GM12875 (cell line): ENCODE measurements around the gene EEPD1.
"Not testable (repeated sequence)": the region's sequence is repeated elsewhere in the genome, so short reads cannot be mapped to it uniquely, and the experiment has no call there.

Experiments used
- H3K4me3 ChIP-seq: one replicate; pipeline ENCODE4 v1.5.1; 2011; ENCODE audit warnings: low read depth, low read length, control low read depth
- TF ChIP-seq, protein P1 (sequence below): IDR thresholded peaks from 2 replicates; pipeline ENCODE4 v1.5.1; 2011; ENCODE audit warnings: low read depth, mild to moderate bottlenecking, control low read depth, inconsistent platforms, low read length, moderate library complexity, borderline replicate concordance; ENCODE audit not compliant: insufficient read depth

The EEPD1 gene

DNA sequence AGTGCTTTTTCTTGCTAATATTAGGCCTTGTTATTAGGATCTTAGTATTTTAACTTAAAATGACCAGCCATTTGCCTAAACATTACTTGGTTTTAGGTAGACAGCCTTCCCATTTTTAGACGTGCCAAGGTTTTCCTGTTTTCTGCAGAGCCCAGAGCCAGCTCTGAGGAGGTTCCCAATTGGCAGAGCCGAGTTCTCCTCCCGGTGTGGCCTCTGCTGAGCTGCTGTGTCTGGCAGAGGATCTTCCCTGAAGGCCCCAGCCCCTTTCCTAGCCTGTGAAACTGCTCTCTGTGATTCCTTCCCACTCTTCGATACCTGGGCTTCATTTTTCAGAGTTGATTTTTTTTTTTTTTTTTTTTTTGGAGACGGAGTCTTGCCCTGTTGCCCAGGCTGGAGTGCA is 91.4 kb downstream of the EEPD1 start:
- no peak overlapping the region for H3K4me3 ChIP-seq
- TF ChIP-seq, protein P1, sequence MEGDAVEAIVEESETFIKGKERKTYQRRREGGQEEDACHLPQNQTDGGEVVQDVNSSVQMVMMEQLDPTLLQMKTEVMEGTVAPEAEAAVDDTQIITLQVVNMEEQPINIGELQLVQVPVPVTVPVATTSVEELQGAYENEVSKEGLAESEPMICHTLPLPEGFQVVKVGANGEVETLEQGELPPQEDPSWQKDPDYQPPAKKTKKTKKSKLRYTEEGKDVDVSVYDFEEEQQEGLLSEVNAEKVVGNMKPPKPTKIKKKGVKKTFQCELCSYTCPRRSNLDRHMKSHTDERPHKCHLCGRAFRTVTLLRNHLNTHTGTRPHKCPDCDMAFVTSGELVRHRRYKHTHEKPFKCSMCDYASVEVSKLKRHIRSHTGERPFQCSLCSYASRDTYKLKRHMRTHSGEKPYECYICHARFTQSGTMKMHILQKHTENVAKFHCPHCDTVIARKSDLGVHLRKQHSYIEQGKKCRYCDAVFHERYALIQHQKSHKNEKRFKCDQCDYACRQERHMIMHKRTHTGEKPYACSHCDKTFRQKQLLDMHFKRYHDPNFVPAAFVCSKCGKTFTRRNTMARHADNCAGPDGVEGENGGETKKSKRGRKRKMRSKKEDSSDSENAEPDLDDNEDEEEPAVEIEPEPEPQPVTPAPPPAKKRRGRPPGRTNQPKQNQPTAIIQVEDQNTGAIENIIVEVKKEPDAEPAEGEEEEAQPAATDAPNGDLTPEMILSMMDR, result no peak

DNA sequence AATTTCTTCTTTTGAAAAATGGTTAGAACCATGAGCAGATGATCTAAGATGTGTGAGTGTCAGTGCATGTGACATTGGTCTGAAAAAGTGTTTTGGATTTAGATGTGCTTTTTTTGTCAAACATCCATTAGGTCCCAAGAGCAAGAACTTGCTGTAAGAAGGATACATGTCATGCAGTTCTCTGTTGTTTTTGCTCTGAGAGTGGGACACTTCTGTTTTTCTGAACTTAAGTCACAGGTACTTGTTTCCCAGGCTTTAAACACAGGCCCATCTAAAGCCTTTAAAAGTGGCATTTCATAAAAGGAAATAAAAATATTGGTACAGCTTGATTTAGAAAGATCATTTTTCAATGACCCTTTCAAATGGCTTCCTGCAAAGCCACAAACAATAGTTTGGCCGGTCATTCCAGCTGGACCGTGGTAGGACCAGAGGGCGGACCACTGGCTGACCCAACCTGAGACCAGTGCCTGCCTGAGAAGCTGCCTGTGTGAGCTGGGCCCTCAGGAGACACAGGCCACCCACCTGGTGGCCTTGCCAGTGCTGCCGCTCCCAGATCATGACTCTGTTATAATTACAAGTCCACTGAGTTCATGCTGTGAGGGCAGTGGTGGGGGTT is 92.7 kb downstream of the EEPD1 start:
- TF ChIP-seq, protein P1, result no peak

DNA sequence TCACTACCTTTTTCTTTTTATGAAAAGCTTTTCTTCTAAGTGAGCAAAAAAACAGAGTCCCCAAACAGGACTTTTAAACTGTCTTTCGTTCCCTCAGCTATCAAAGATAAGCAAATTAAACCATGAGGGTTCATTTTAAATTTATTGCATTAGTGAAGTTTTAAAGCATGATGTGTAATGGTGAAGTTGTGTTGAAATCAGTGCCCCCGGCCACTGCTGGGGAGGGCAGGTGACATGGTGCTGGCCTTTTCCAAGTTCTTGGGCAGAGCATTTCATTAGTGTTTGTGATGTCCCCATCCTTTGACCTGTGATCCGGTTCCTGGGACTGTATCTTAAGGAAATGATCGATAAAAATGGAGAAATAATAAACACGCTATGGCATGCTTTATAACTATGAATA is 96.0 kb downstream of the EEPD1 start:
- H3K4me3 ChIP-seq, result no peak overlapping the region
- TF ChIP-seq, protein P1, result no peak

More for the DNA sequence above, 92.7 kb downstream of the EEPD1 start:
- H3K4me3 ChIP-seq, result no peak overlapping the region

DNA sequence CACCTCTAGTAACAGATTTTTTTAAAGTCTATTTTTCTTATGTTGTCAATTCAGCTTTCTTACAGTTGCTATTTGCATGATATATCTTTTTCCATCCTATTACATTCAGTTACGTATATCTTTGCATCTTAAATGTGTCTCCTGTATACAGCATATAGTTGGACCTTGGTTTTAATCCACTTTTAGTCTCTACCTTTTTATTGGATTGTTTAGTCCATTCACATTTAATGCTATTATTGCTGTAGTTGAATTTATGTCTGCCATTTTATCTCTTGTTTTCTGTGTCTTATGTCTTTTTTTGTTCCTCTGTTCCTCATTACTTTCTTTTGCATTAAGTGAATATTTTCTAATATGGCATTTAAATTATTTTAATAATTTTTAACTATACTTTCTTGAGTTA is 100.6 kb downstream of the EEPD1 start:
- H3K4me3 ChIP-seq, result no peak overlapping the region
- TF ChIP-seq, protein P1, result no peak

DNA sequence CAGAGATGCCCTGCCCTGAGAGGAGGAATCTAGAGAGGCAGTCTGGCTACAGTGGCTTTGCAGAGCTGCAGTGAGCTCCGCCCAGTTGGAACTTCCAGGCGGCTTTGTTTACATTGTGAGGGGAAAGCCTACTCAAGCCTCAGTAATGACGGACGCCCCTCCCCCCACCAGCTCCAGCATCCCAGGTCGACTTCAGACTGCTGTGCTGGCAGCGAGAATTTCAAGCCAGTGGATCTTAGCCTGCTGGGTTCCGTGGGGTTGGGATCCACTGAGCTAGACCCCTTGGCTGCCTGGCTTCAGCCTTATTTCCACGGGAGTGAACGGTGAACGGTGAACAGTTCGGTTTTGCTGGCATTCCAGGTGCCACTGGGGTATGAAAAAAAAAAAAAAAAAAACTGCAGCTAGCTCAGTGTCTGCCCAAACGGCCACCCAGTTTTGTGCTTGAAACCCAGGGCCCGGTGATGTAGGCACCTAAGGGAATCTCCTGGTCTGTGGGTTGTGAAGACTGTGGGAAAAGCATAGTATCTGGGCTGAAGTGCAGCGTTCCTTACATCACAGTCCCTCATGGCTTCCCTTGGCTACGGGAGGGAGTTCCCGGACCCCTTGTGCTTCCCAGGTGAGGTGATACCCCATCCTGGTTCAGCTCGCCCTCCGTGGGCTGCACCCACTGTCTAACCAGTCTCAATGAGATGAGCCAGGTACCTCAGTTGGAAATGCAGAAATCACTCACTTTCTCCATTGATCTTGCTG is 105.6 kb downstream of the EEPD1 start:
- not testable (repeated sequence) for H3K4me3 ChIP-seq

DNA sequence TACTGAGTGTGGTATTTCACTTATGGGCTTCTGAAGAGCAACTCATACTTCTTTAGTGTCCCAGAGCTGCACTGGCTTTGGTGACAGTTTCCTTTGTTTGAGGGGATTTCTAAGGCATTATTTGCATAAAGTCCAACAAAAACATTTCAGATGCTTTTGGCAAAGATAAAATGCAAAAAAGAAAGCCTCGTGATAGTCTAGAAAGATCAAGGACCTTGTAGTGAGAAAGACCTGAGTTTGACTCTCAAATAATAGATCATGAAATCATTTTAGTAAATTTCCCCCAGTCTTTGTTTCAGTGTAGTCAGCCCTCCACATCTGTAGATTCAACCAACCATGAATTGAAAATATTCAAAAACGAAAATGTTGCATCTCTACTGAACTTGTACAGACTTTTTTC is 107.4 kb downstream of the EEPD1 start:
- H3K4me3 ChIP-seq, result no peak overlapping the region
- TF ChIP-seq, protein P1, result no peak

DNA sequence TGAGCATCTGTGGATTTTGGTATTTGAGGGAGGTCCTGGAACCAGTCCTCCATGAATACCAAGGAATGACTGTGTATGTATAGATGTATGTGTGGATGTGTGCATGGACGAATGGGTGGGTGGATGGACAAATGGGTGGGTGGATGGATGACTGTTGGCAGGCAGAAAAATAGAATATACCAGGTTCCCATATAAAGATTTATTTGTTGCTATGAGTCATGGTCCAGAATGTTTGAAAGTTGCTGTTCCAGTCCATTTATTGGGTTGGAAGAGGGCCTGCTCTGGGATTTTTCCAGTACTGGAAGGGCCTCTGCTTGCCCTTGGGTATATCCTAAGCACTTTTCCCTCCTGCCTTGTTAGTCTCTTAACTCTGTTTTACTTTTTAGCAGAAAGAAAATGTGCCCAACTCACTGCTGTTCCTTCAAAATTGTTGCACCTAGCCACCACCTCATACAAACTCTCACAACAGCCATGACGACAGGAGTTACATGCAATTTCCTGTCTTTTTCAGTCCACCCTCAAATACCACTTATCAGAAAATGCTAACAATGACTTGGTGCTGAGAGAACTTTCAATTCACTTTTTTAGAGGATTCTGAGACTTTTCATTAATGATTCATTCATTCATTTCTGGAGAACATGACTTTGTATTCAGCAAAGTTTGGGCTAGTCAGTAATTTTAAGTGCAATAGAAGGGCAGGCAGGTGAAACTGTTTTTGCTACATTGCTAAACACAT is 108.1 kb downstream of the EEPD1 start:
- no peak overlapping the region for H3K4me3 ChIP-seq
- TF ChIP-seq, protein P1, result no peak
